Measurements from ENCODE around the gene LKAAEAR1. TPM values are rescaled to one million over a fixed set of nuclear protein-coding genes. Genes with fewer than 3 reads are reported as not detected.

Gene LKAAEAR1
- polyA plus RNA-seq, 1 donor (not counting 4 experiments of a cell fraction or from before 2014, with no cell fraction given) = not detected

- no peak overlapping the region for H3K4me3 ChIP-seq (ENCODE audit: control insufficient read depth in 2 of 3, extremely low read depth in 1 of 3, insufficient read depth in 2 of 3, low read depth in 1 of 3, low read length in 3 of 3)
- no peak overlapping the region for H3K4me2 ChIP-seq (ENCODE audit: control insufficient read depth, extremely low read depth, insufficient read depth, low read depth, low read length)
- TF ChIP-seq EZH2 (IDR thresholded peaks at IDR 0.05; ENCODE audit: low read length) (no peak), CTCF (optimal IDR thresholded peaks at IDR 0.05 in 1 of 3, IDR thresholded peaks at IDR 0.05 in 1 of 3, conservative IDR thresholded peaks at IDR 0.05 in 1 of 3; ENCODE audit: extremely low read depth in 1 of 3, insufficient read depth in 2 of 3, low read length in 3 of 3) (no peak)
- H3K9ac ChIP-seq (ENCODE audit: control insufficient read depth, extremely low read depth, insufficient read depth, low read length) = no peak overlapping the region
- H3K9me3 ChIP-seq (ENCODE audit: control insufficient read depth, low read depth, low read length) = no peaks in the 10 kb centered on the region
- no peaks in the 10 kb centered on the region for H3K27me3 ChIP-seq (ENCODE audit: control insufficient read depth, extremely low read depth, insufficient read depth, low read length)
- no peaks in the 10 kb centered on the region for H4K20me1 ChIP-seq (ENCODE audit: control insufficient read depth, extremely low read depth, insufficient read depth, low read length)
- FAIRE-seq (no peak), DNase-seq (ENCODE audit: low read depth, low spot score) (no peak)
- dilution Hi-C loops (cut with MboI; ENCODE audit: extremely low pct_ligation_motif_present, low sequenced_read_pairs) = no loop called here
- no peak overlapping the region for H2AFZ ChIP-seq (ENCODE audit: control insufficient read depth, low read length)
- peaks cover 34% of the 10 kb centered on the region for H3K4me1 ChIP-seq (ENCODE audit: control insufficient read depth, extremely low read depth, insufficient read depth, low read length)
- no peak overlapping the region for H3K27ac ChIP-seq (ENCODE audit: control insufficient read depth, insufficient read depth, low read length)
- H3K79me2 ChIP-seq (ENCODE audit: control insufficient read depth, insufficient read depth, low read length) = no peaks in the 10 kb centered on the region
- H3K36me3 ChIP-seq (ENCODE audit: control insufficient read depth in 2 of 2, extremely low read depth in 1 of 2, insufficient read depth in 2 of 2, low read length in 2 of 2) = peaks cover 0 to 4% of the 10 kb centered on the region in 2 experiments
- no peaks in the 10 kb centered on the region for H3K9me1 ChIP-seq (ENCODE audit: control insufficient read depth, extremely low read depth, insufficient read depth, low read length)
Observed at GRCh38 chr20:64067733-64068307, 16.4 kb downstream of the LKAAEAR1 start.

- no peak overlapping the region for H3K9ac ChIP-seq (ENCODE audit: control insufficient read depth, extremely low read depth, insufficient read depth, low read length)
- H3K9me3 ChIP-seq (ENCODE audit: control insufficient read depth, low read depth, low read length) = no peaks in the 10 kb centered on the region
- no peaks in the 10 kb centered on the region for H4K20me1 ChIP-seq (ENCODE audit: control insufficient read depth, extremely low read depth, insufficient read depth, low read length)
- no peak overlapping the region for H3K4me2 ChIP-seq (ENCODE audit: control insufficient read depth, extremely low read depth, insufficient read depth, low read depth, low read length)
- TF ChIP-seq CTCF (optimal IDR thresholded peaks at IDR 0.05 in 1 of 3, IDR thresholded peaks at IDR 0.05 in 1 of 3, conservative IDR thresholded peaks at IDR 0.05 in 1 of 3; ENCODE audit: extremely low read depth in 1 of 3, insufficient read depth in 2 of 3, low read length in 3 of 3) (no peak), EZH2 (IDR thresholded peaks at IDR 0.05; ENCODE audit: low read length) (no peak)
- no peak overlapping the region for H2AFZ ChIP-seq (ENCODE audit: control insufficient read depth, low read length)
- FAIRE-seq (no peak), DNase-seq (ENCODE audit: low read depth, low spot score) (no peak)
- H3K27ac ChIP-seq (ENCODE audit: control insufficient read depth, insufficient read depth, low read length) = no peak overlapping the region
- H3K36me3 ChIP-seq (ENCODE audit: control insufficient read depth in 2 of 2, extremely low read depth in 1 of 2, insufficient read depth in 2 of 2, low read length in 2 of 2) = peaks cover 0 to 1% of the 10 kb centered on the region in 2 experiments
- peaks cover 40% of the 10 kb centered on the region for H3K4me1 ChIP-seq (ENCODE audit: control insufficient read depth, extremely low read depth, insufficient read depth, low read length)
- no peak overlapping the region for H3K4me3 ChIP-seq (ENCODE audit: control insufficient read depth in 2 of 3, extremely low read depth in 1 of 3, insufficient read depth in 2 of 3, low read depth in 1 of 3, low read length in 3 of 3)
- H3K27me3 ChIP-seq (ENCODE audit: control insufficient read depth, extremely low read depth, insufficient read depth, low read length) = no peaks in the 10 kb centered on the region
- no peaks in the 10 kb centered on the region for H3K9me1 ChIP-seq (ENCODE audit: control insufficient read depth, extremely low read depth, insufficient read depth, low read length)
- no peaks in the 10 kb centered on the region for H3K79me2 ChIP-seq (ENCODE audit: control insufficient read depth, insufficient read depth, low read length)
- dilution Hi-C loops (cut with MboI; ENCODE audit: extremely low pct_ligation_motif_present, low sequenced_read_pairs) = no loop called here
Observed at GRCh38 chr20:64067005-64067632, 17.1 kb downstream of the LKAAEAR1 start.
